SK-N-SH (cell line): ENCODE measurements around the gene MOB2. TPM values are rescaled to one million over a fixed set of nuclear protein-coding genes. Genes with fewer than 3 reads are reported as not detected.

Source experiments
- CTCF ChIA-PET: fragments of 300-600, 350-600 bp; formaldehyde crosslinking; extraction: SDS; loops from one replicate; lab custom pipeline; 2021; lab: Yijun Ruan, JAX
- POLR2A ChIA-PET: fragments of 350-600 bp; sonication (Branson Sonifier 250); formaldehyde crosslinking; extraction: SDS; loops from one replicate; lab custom pipeline; 2020; ENCODE audit warnings: antibody characterized with exemption, inconsistent platforms; lab: Yijun Ruan, JAX
- DNase-seq: peaks from one replicate; pipeline ENCODE4 v3.0.0; 2012
- H2AFZ ChIP-seq: fragments of 200-600 bp; sonication (generic); 2 replicates; pipeline ENCODE4 v1.8.1; 2016; ENCODE audit warnings: antibody characterized with exemption, mild to moderate bottlenecking, low read depth
- H3F3A ChIP-seq: fragments of 200-600 bp; sonication (generic); replicated peaks from 2 replicates; pipeline ENCODE3; 2016; ENCODE audit warnings: antibody characterized with exemption, mild to moderate bottlenecking; ENCODE audit not compliant: insufficient read depth
- H3K27ac ChIP-seq, 2 experiments: fragments of 200-500 bp in 1 of 2; fragments of 200-600 bp in 1 of 2; sonication (Bioruptor generic) in 1 of 2; sonication (generic), shearing (Covaris generic) in 1 of 2; 2 replicates each; pipeline versions ENCODE4 v1.5.1 to v1.6.1; 2014 to 2016; ENCODE audit warnings: low read depth in 2 of 2, inconsistent platforms in 1 of 2, low read length in 1 of 2, mild to moderate bottlenecking in 1 of 2, mixed read lengths in 1 of 2
- H3K27me3 ChIP-seq: fragments of 200-600 bp; sonication (generic), shearing (Covaris generic); 2 replicates; pipeline ENCODE4 v1.6.1; 2016; ENCODE audit warnings: mixed run types; ENCODE audit not compliant: insufficient read depth
- H3K36me3 ChIP-seq, 2 experiments: fragments of 200-500 bp in 1 of 2; fragments of 200-600 bp in 1 of 2; sonication (Bioruptor generic) in 1 of 2; sonication (generic) in 1 of 2; replicated peaks in 1 of 2; 2 replicates each; pipeline versions ENCODE3 to v1.5.1; 2014 to 2016; ENCODE audit warnings: low read length in 1 of 2, mild to moderate bottlenecking in 1 of 2; ENCODE audit not compliant: insufficient read depth in 2 of 2, control insufficient read depth in 1 of 2
- H3K4me1 ChIP-seq, 2 experiments: fragments of 200-500 bp in 1 of 2; fragments of 200-600 bp in 1 of 2; sonication (Bioruptor generic) in 1 of 2; sonication (generic), shearing (Covaris generic) in 1 of 2; 2 replicates each; pipeline versions ENCODE4 v1.5.1 to v1.6.1; 2014 to 2016; ENCODE audit warnings: low read depth in 1 of 2, low read length in 1 of 2, mixed run types in 1 of 2; ENCODE audit not compliant: insufficient read depth in 2 of 2, control insufficient read depth in 1 of 2
- H3K4me2 ChIP-seq: fragments of 200-600 bp; sonication (generic), shearing (Covaris generic); 2 replicates; pipeline ENCODE4 v1.6.1; 2017; ENCODE audit warnings: mixed run types
- H3K4me3 ChIP-seq, 2 experiments: fragments of 200-500 bp in 1 of 2; fragments of 200-600 bp in 1 of 2; sonication (Bioruptor generic) in 1 of 2; sonication (generic), shearing (Covaris generic) in 1 of 2; 2 replicates each; pipeline versions ENCODE4 v1.5.1 to v1.8.1; 2014 to 2016; ENCODE audit warnings: low read depth in 2 of 2, inconsistent platforms in 1 of 2, low read length in 1 of 2, mild to moderate bottlenecking in 1 of 2, mixed read lengths in 1 of 2, moderate library complexity in 1 of 2
- H3K79me2 ChIP-seq: fragments of 200-600 bp; sonication (generic); 2 replicates; pipeline ENCODE4 v1.8.1; 2017; ENCODE audit warnings: mild to moderate bottlenecking; ENCODE audit not compliant: insufficient read depth
- H3K9ac ChIP-seq: fragments of 200-600 bp; sonication (generic); 2 replicates; pipeline ENCODE4 v1.6.1; 2017; ENCODE audit warnings: mixed run types
- H3K9me2 ChIP-seq: fragments of 200-600 bp; sonication (generic); 2 replicates; pipeline ENCODE4 v1.6.1; 2017; ENCODE audit warnings: mixed run types
- H3K9me3 ChIP-seq: fragments of 200-600 bp; sonication (generic); 2 replicates; pipeline ENCODE4 v1.6.1; 2017; ENCODE audit warnings: mixed run types, mild to moderate bottlenecking, moderate library complexity
- H4K20me1 ChIP-seq: fragments of 200-600 bp; sonication (generic); 2 replicates; pipeline ENCODE4 v1.6.1; 2017; ENCODE audit warnings: mild to moderate bottlenecking, mixed run types; ENCODE audit not compliant: insufficient read depth
- CHD2 ChIP-seq: fragments of 150-350 bp; IDR thresholded peaks from 2 replicates; pipeline ENCODE4 v1.6.1; 2018; ENCODE audit warnings: low read length; ENCODE audit not compliant: partially characterized antibody
- EP300 ChIP-seq, 2 experiments: IDR thresholded peaks; 2 replicates each; pipeline versions ENCODE4 v1.4.0 to v1.6.1; 2012; ENCODE audit warnings: borderline replicate concordance in 1 of 2, low read depth in 1 of 2, low read length in 1 of 2
- GABPA ChIP-seq: IDR thresholded peaks from 2 replicates; pipeline ENCODE4 v1.4.0; 2012; ENCODE audit warnings: low read depth, mild to moderate bottlenecking
- MEF2A ChIP-seq: IDR thresholded peaks from 2 replicates; pipeline ENCODE4 v1.4.0; 2012; ENCODE audit warnings: low read depth, borderline replicate concordance
- RFX5 ChIP-seq: IDR thresholded peaks from 2 replicates; pipeline ENCODE4 v1.6.1; 2012; ENCODE audit warnings: mild to moderate bottlenecking, improper control_type of control experiment, low read length
- RXRA ChIP-seq: IDR thresholded peaks from 2 replicates; pipeline ENCODE4 v1.4.0; 2012; ENCODE audit warnings: low read depth, mild to moderate bottlenecking, borderline replicate concordance
- WGBS: methylation state at CpG from one replicate; pipeline ENCODE4 v1.1.6; 2017; ENCODE audit warnings: low lambda C conversion rate; 5-methylcytosine and 5-hydroxymethylcytosine counted together
- polyA plus RNA-seq, 3 experiments: library from polyadenylated mRNA; depleted of rRNA; stranded (reverse); fragments of >200 nt; gene quantifications; 2 replicates each; pipeline ENCODE4 v1.2.3, GENCODE V29; 2012
- TF ChIP-seq, protein P1 (sequence below): IDR thresholded peaks from 2 replicates; pipeline ENCODE4 v1.4.0; 2012; ENCODE audit warnings: low read depth
- TF ChIP-seq, protein P2 (sequence below): IDR thresholded peaks from 2 replicates; pipeline ENCODE4 v1.4.0; 2012; ENCODE audit warnings: low read depth, borderline replicate concordance
- TF ChIP-seq, protein P3 (sequence below): IDR thresholded peaks from 2 replicates; pipeline ENCODE4 v1.4.0; 2012; ENCODE audit warnings: low read depth, borderline replicate concordance
- TF ChIP-seq, protein P4 (sequence below): fragments of 150-350 bp; IDR thresholded peaks from 2 replicates; pipeline ENCODE4 v1.6.1; 2017; ENCODE audit warnings: antibody characterized with exemption, low read length, low read depth, borderline replicate concordance
- TF ChIP-seq, protein P5 (sequence below): IDR thresholded peaks from 2 replicates; pipeline ENCODE4; 2012

The MOB2 gene
- polyA plus RNA-seq, 1 of the 3 experiments (the other 2 are of a cell fraction) = 45.8 TPM

DNA sequence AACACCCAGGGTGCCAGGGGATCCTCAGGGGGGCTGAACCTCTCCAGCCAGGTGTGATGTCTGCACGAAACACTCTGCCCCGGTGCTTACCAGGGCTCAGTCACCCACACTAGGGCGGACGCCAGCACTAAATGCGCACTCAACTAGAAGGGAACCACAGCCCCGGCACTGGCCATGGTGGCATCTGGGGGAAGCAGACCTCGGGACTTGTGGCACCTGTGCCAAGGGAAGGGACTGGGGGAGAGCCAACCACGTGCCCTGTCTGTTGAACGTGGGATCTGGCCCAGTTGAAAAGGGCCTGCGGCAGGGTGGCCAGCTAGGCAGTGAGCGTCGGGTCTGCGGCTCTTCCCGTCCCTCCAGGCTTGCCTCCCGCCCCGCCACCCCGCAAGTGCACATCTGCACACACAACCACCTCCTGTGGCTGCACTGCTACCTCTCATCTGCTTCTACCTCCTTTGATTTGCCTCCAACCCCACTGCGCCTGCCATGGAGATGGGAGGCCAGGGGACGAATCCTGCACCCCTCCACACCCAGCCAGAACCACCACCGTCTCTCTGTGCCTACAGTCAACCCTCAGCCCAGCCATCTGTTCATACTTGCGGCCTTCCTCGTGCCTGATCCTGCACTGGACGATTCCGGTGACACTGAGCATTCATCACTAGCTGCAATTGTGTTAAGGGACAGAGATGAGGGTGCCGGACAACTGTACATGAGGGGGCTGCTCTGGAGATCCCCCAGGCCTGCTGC, 15.0 kb upstream of the MOB2 start:
- no peak overlapping the region for H2AFZ ChIP-seq
- peaks cover 78% of the 10 kb centered on the region; the same call in 1 of the 2 replicates for H3K79me2 ChIP-seq
- ChIA-PET POLR2A (no interaction called here), CTCF (interaction anchor here (1.4 to 7.6 kb wide), 2 partner anchors 8 to 13 kb away, joined by 7 to 40 read pairs; no protein-coding TSS in a partner anchor)
- H4K20me1 ChIP-seq = peaks cover 75% of the 10 kb centered on the region
- H3K4me1 ChIP-seq = peaks cover 0 to 48% of the 10 kb centered on the region in 2 experiments; a peak in 1 of 4 replicates
- TF ChIP-seq CHD2 (no peak), RFX5 (no peak)
- TF ChIP-seq, protein P1, sequence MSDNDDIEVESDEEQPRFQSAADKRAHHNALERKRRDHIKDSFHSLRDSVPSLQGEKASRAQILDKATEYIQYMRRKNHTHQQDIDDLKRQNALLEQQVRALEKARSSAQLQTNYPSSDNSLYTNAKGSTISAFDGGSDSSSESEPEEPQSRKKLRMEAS = no peak
- no peak for DNase-seq
- H3K36me3 ChIP-seq = no peaks in the 10 kb centered on the region
- no peak overlapping the region for H3K9ac ChIP-seq
- no peaks in the 10 kb centered on the region for H3K9me2 ChIP-seq
- H3K27me3 ChIP-seq = no peaks in the 10 kb centered on the region
- no peaks in the 10 kb centered on the region for H3K9me3 ChIP-seq
- H3F3A ChIP-seq = peaks cover 5% of the 10 kb centered on the region
- peak overlapping the region in 1 of 2 experiments; percentile 92; a peak in 1 of 4 replicates for H3K27ac ChIP-seq
- H3K4me2 ChIP-seq = no peak overlapping the region
- no peak overlapping the region for H3K4me3 ChIP-seq
- WGBS = 92% methylated on average over 17 of the region's 25 CpGs

DNA sequence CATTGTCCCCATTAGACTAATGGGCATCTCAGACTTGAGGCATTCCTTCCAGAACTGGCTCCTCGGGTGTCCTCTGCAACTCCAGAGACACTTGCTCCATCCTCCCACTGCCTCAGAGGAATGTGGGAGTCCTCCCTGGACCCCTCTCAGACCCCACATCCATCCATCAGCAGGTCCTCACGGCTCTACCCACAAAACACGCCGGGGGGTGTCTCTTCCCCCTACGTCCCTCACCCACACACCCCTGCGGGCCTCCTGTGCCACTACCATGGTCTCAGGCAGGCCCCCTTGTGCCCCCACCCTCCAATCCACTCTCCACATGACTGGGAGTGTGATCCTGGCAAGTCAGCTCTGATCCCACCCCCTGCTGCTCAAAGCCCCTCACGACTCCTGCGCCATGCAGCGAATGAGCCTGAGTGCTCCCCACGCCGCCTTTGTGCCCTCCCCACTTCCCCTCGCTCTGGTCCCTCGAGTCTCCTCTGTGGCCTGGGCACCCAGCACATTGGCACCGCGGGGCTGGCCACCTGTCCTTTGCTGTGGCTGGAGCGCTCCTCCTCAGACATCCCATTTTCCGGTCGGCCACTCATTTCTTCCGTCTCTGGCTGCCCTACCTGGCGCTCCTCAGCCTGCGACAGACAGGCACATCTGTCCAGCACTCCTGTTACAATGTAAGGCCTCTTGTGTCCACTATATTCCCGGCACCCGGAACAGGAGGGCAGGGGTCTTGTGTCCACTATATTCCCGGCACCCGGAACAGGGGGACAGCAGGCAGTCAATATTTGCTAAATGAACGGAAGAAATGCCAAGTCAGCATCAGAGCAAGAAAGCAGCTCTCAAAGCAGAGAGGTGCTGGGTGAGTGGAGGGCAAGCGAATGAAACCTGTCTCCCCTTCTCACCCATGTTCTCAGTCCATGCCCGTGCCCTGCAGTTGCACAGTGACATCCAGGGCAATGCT, 14.2 kb upstream of the MOB2 start:
- WGBS = 95% methylated on average over 27 of the region's 28 CpGs
- no peak for TF ChIP-seq RXRA
- TF ChIP-seq MEF2A = no peak
- TF ChIP-seq GABPA = no peak
- TF ChIP-seq, protein P2, sequence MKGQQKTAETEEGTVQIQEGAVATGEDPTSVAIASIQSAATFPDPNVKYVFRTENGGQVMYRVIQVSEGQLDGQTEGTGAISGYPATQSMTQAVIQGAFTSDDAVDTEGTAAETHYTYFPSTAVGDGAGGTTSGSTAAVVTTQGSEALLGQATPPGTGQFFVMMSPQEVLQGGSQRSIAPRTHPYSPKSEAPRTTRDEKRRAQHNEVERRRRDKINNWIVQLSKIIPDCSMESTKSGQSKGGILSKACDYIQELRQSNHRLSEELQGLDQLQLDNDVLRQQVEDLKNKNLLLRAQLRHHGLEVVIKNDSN = no peak
- TF ChIP-seq, protein P3, sequence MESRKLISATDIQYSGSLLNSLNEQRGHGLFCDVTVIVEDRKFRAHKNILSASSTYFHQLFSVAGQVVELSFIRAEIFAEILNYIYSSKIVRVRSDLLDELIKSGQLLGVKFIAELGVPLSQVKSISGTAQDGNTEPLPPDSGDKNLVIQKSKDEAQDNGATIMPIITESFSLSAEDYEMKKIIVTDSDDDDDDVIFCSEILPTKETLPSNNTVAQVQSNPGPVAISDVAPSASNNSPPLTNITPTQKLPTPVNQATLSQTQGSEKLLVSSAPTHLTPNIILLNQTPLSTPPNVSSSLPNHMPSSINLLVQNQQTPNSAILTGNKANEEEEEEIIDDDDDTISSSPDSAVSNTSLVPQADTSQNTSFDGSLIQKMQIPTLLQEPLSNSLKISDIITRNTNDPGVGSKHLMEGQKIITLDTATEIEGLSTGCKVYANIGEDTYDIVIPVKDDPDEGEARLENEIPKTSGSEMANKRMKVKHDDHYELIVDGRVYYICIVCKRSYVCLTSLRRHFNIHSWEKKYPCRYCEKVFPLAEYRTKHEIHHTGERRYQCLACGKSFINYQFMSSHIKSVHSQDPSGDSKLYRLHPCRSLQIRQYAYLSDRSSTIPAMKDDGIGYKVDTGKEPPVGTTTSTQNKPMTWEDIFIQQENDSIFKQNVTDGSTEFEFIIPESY = no peak
- no peak for TF ChIP-seq EP300 (IDR thresholded peaks at IDR 0.05; ENCODE audit: borderline replicate concordance in 1 of 2, low read depth in 1 of 2, low read length in 1 of 2)
- TF ChIP-seq, protein P4, sequence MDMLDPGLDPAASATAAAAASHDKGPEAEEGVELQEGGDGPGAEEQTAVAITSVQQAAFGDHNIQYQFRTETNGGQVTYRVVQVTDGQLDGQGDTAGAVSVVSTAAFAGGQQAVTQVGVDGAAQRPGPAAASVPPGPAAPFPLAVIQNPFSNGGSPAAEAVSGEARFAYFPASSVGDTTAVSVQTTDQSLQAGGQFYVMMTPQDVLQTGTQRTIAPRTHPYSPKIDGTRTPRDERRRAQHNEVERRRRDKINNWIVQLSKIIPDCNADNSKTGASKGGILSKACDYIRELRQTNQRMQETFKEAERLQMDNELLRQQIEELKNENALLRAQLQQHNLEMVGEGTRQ = no peak
- TF ChIP-seq, protein P5, sequence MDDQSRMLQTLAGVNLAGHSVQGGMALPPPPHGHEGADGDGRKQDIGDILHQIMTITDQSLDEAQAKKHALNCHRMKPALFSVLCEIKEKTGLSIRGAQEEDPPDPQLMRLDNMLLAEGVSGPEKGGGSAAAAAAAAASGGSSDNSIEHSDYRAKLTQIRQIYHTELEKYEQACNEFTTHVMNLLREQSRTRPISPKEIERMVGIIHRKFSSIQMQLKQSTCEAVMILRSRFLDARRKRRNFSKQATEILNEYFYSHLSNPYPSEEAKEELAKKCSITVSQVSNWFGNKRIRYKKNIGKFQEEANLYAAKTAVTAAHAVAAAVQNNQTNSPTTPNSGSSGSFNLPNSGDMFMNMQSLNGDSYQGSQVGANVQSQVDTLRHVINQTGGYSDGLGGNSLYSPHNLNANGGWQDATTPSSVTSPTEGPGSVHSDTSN = no peak
- TF ChIP-seq, protein P1 = no peak
- H3K4me3 ChIP-seq = no peak overlapping the region
- no peak overlapping the region for H3K4me2 ChIP-seq
- no peaks in the 10 kb centered on the region for H3K9me2 ChIP-seq
- CTCF ChIA-PET = interaction anchor here (7.6 kb wide), 1 partner anchor 14 kb away, joined by 40 read pairs; no protein-coding TSS in a partner anchor
- no peak overlapping the region; a peak in 1 of 4 replicates for H3K27ac ChIP-seq
- H3K4me1 ChIP-seq = peaks cover 0 to 46% of the 10 kb centered on the region in 2 experiments; a peak in 1 of 4 replicates
- H3K27me3 ChIP-seq = no peaks in the 10 kb centered on the region
- POLR2A ChIA-PET = no interaction called here
- H3K36me3 ChIP-seq = peaks cover 0 to under 1% of the 10 kb centered on the region in 2 experiments
- H4K20me1 ChIP-seq = peaks cover 75% of the 10 kb centered on the region
- H2AFZ ChIP-seq = no peak overlapping the region
- no peak for DNase-seq
- peaks cover 5% of the 10 kb centered on the region for H3F3A ChIP-seq
- no peaks in the 10 kb centered on the region for H3K9me3 ChIP-seq
- H3K9ac ChIP-seq = no peak overlapping the region
- peaks cover 79% of the 10 kb centered on the region for H3K79me2 ChIP-seq
